Activated naive CD8-positive, alpha-beta T cell (primary cell): ENCODE data around the gene SLC13A5.
"Not testable (repeated sequence)": the region's sequence is repeated elsewhere in the genome, so short reads cannot be mapped to it uniquely, and the experiment has no call there.

Source experiments
- H3K27ac Mint-ChIP-seq: one replicate; pipeline ENCODE4 v1.8.0; 2021; ENCODE audit warnings: mixed read lengths
- H3K27me3 Mint-ChIP-seq: one replicate; pipeline ENCODE4 v1.8.0; 2021; ENCODE audit warnings: mixed read lengths
- H3K36me3 Mint-ChIP-seq: one replicate; pipeline ENCODE4 v1.8.0; 2021; ENCODE audit warnings: mixed read lengths
- H3K4me1 Mint-ChIP-seq: one replicate; pipeline ENCODE4 v1.8.0; 2021; ENCODE audit warnings: low read depth, mixed read lengths
- H3K4me3 Mint-ChIP-seq: one replicate; pipeline ENCODE4 v1.8.0; 2021; ENCODE audit warnings: mild to moderate bottlenecking, mixed read lengths
- H3K9me3 Mint-ChIP-seq: one replicate; pipeline ENCODE4 v1.8.0; 2021; ENCODE audit warnings: low read depth, mixed read lengths

Gene SLC13A5

DNA sequence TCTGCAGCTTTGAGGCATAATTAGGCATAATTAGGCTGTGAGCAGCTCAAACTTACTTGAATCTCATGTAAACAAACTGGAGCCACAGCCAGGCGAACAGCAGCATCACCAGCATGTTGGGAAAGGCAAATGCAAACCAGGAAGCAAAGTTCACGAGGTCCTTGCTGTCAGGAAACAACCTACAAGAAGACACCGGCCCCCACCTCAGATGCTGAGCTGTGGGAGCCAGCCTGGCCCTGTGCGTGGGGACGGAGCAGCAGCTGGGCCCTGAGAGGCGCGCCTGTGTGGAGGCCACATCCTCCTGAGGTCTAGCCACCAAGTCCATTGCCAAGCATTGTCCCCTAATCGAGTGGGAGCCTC lies 12.2 kb downstream of the SLC13A5 start:
- Mint-ChIP-seq H3K27me3 (peaks cover 2% of the 10 kb centered on the region), H3K4me3 (no peak overlapping the region), H3K36me3 (no peaks in the 10 kb centered on the region)

GRCh38 chr17:6699997-6700947 lies 12.9 kb downstream of the SLC13A5 start:
- H3K9me3 Mint-ChIP-seq, result no peaks in the 10 kb centered on the region
- H3K27ac Mint-ChIP-seq, result no peak overlapping the region
- no peaks in the 10 kb centered on the region for H3K36me3 Mint-ChIP-seq
- H3K4me3 Mint-ChIP-seq, result no peak overlapping the region
- peaks cover 2% of the 10 kb centered on the region for H3K27me3 Mint-ChIP-seq
- peaks cover 2% of the 10 kb centered on the region for H3K4me1 Mint-ChIP-seq

More for the DNA sequence above, 12.2 kb downstream of the SLC13A5 start:
- Mint-ChIP-seq H3K27ac (no peak overlapping the region), H3K9me3 (no peaks in the 10 kb centered on the region), H3K4me1 (peaks cover 2% of the 10 kb centered on the region)

DNA sequence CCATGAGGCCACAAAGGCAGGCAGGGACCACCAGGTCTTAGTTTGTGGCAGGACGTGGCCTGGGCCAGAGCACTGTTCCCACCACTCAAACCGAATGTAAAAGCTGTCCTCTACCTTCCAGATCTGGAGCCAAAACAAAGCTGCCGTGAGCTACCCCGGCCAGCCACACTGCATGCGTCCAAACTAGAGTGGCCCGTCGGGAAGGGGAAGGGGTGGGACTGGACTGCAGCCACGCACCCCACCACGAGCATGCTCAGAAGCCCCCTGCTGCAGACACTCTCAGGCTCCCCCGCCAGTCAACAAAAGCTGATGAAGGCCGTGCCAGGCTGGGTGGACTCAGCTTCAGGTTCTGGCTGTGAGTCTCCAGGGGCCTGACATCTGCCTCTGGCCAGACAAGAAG lies 15.2 kb downstream of the SLC13A5 start:
- H3K4me3 Mint-ChIP-seq, result no peak overlapping the region
- H3K9me3 Mint-ChIP-seq, result no peaks in the 10 kb centered on the region
- H3K4me1 Mint-ChIP-seq, result peaks cover 2% of the 10 kb centered on the region
- H3K27ac Mint-ChIP-seq, result no peak overlapping the region
- no peaks in the 10 kb centered on the region for H3K36me3 Mint-ChIP-seq
- peaks cover 6% of the 10 kb centered on the region for H3K27me3 Mint-ChIP-seq

DNA sequence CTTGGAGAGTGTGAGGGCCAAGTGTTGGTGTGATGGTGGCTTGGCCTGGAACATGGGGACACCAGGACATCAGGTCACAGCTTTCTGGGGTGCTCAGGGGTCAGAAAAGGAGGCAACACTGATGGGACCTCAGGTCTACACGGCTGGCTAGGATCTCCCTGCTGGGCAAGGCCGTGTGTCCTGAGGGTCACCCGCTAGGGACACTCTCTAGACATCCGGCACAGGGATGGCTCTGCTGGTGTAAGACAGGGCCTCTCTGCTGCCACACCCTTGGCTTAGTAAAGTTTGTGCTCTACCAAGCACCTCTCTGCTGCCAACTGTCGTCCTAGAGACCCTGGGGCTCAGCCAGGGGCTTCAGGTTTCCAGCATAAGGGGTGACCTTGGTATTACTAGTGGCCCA lies 16.3 kb downstream of the SLC13A5 start:
- no peaks in the 10 kb centered on the region for H3K9me3 Mint-ChIP-seq
- no peak overlapping the region for H3K4me3 Mint-ChIP-seq
- H3K27ac Mint-ChIP-seq, result no peak overlapping the region
- peaks cover 13% of the 10 kb centered on the region for H3K27me3 Mint-ChIP-seq
- no peaks in the 10 kb centered on the region for H3K4me1 Mint-ChIP-seq
- no peaks in the 10 kb centered on the region for H3K36me3 Mint-ChIP-seq

GRCh38 chr17:6695565-6695964 lies 17.6 kb downstream of the SLC13A5 start:
- Mint-ChIP-seq H3K9me3 (no peaks in the 10 kb centered on the region), H3K4me1 (no peaks in the 10 kb centered on the region), H3K36me3 (no peaks in the 10 kb centered on the region), H3K4me3 (no peak overlapping the region), H3K27me3 (peaks cover 16% of the 10 kb centered on the region), H3K27ac (no peak overlapping the region)

DNA sequence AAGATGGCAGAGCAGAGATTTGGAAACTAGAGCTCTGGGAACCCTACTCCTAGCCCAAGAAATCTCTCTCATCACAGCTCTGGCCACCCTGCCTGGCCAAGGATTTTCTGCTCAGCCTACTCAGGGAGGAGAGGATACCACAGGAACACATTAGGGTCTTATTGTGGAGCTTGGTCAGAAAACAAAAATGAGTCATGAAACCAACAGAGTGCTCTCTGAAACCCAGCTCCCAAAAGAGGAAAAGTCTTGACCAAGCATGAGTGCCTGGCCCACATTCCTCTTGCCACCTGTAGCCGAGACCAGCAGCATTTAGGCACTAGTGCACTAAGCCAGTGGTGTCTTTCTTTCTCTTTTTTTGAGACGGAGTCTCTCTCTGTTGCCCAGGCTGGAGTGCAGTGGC lies 18.1 kb downstream of the SLC13A5 start:
- Mint-ChIP-seq H3K4me3 (no peak overlapping the region), H3K27me3 (peaks cover 16% of the 10 kb centered on the region), H3K9me3 (no peaks in the 10 kb centered on the region), H3K36me3 (no peaks in the 10 kb centered on the region), H3K4me1 (no peaks in the 10 kb centered on the region), H3K27ac (no peak overlapping the region)

- not testable (repeated sequence) for H3K9me3 Mint-ChIP-seq, H3K4me3 Mint-ChIP-seq, H3K36me3 Mint-ChIP-seq, H3K27ac Mint-ChIP-seq, H3K4me1 Mint-ChIP-seq
- H3K27me3 Mint-ChIP-seq, result peaks cover 26% of the 10 kb centered on the region
These were observed 21.2 kb downstream of the SLC13A5 start for GRCh38 chr17:6691958-6692357.

- no peaks in the 10 kb centered on the region for H3K36me3 Mint-ChIP-seq
- H3K9me3 Mint-ChIP-seq, result no peaks in the 10 kb centered on the region
- H3K27me3 Mint-ChIP-seq, result peaks cover 27% of the 10 kb centered on the region
- no peak overlapping the region for H3K4me3 Mint-ChIP-seq
- no peak overlapping the region for H3K27ac Mint-ChIP-seq
- no peaks in the 10 kb centered on the region for H3K4me1 Mint-ChIP-seq
These were observed 21.6 kb downstream of the SLC13A5 start for GRCh38 chr17:6691546-6691945.

- H3K27me3 Mint-ChIP-seq, result peaks cover 31% of the 10 kb centered on the region
These were observed 22.5 kb downstream of the SLC13A5 start for GRCh38 chr17:6690641-6691040.

DNA sequence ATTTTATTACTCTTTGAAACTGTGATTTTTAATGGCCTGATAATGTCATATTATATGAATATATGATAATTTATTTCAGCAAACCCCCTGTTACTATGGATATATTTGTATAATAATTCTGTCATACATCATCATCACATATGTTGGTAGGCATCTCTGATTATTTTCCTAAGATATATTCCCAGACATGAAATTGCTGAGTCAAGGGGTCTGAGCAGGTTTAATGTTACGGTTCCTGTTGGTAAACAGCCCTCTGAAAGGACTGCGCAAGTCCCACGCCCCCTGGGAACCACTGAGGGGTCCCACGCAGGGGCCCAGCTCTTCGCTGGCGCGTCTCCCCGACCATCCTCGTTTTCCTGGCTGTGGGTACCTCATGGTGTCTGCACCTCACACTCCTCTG lies 24.2 kb downstream of the SLC13A5 start:
- Mint-ChIP-seq H3K27ac (no peak overlapping the region), H3K4me1 (no peaks in the 10 kb centered on the region), H3K27me3 (peaks cover 30% of the 10 kb centered on the region), H3K4me3 (no peak overlapping the region), H3K9me3 (no peaks in the 10 kb centered on the region), H3K36me3 (no peaks in the 10 kb centered on the region)

More at GRCh38 chr17:6690641-6691040, 22.5 kb downstream of the SLC13A5 start:
- H3K27ac Mint-ChIP-seq, result no peak overlapping the region
- H3K4me3 Mint-ChIP-seq, result no peak overlapping the region
- no peaks in the 10 kb centered on the region for H3K36me3 Mint-ChIP-seq
- no peaks in the 10 kb centered on the region for H3K4me1 Mint-ChIP-seq
- H3K9me3 Mint-ChIP-seq, result no peaks in the 10 kb centered on the region

DNA sequence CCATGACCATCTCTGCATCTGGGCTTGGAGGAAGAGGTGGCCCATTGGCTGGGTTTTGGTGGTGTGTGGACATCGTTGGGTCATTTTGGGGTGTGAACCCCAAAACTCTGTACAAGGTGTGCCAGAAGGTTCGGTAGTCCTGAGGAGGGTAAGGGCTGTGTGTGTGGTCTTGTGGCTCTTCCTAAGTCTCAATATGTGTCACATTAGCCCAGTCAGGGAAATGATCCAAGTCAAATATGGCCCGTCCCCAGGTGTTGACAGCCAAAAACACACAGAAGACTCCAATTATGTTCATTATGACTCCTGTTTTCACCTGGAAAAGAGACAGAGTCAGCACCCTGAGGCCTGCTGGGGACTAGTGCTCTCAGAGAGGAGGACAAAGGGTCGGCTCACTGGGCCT lies 27.1 kb downstream of the SLC13A5 start:
- Mint-ChIP-seq H3K4me1 (no peaks in the 10 kb centered on the region), H3K9me3 (no peaks in the 10 kb centered on the region), H3K36me3 (no peaks in the 10 kb centered on the region), H3K27me3 (peaks cover 26% of the 10 kb centered on the region), H3K4me3 (no peak overlapping the region), H3K27ac (no peak overlapping the region)

- Mint-ChIP-seq H3K36me3 (no peaks in the 10 kb centered on the region), H3K27me3 (peaks cover 27% of the 10 kb centered on the region), H3K27ac (no peak overlapping the region)
These were observed 28.0 kb downstream of the SLC13A5 start for GRCh38 chr17:6684881-6685767.

DNA sequence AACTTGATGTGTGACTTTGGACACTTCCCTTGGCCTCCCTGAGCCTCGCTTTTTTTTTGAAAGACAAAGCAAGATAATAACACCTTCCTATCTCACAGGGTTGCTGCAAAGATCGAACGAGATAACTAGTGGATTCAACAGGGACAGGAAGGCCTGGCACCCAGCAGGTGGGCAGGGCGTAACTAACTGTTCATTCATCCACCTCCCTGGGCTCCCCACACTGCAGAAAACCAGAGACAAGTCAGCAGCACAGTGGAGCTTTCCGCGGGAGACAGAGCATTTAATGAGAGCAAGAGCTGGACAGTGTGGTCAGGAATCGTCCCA lies 28.7 kb downstream of the SLC13A5 start:
- Mint-ChIP-seq H3K4me3 (no peak overlapping the region), H3K27me3 (peaks cover 29% of the 10 kb centered on the region), H3K9me3 (no peaks in the 10 kb centered on the region), H3K36me3 (no peaks in the 10 kb centered on the region), H3K4me1 (no peaks in the 10 kb centered on the region), H3K27ac (no peak overlapping the region)

More at GRCh38 chr17:6684881-6685767, 28.0 kb downstream of the SLC13A5 start:
- no peak overlapping the region for H3K4me3 Mint-ChIP-seq
- H3K4me1 Mint-ChIP-seq, result no peaks in the 10 kb centered on the region
- H3K9me3 Mint-ChIP-seq, result no peaks in the 10 kb centered on the region

GRCh38 chr17:6683730-6684459 lies 29.3 kb downstream of the SLC13A5 start:
- H3K27ac Mint-ChIP-seq, result no peak overlapping the region
- no peaks in the 10 kb centered on the region for H3K9me3 Mint-ChIP-seq
- no peak overlapping the region for H3K4me3 Mint-ChIP-seq
- no peaks in the 10 kb centered on the region for H3K36me3 Mint-ChIP-seq
- H3K27me3 Mint-ChIP-seq, result peaks cover 31% of the 10 kb centered on the region
- H3K4me1 Mint-ChIP-seq, result no peaks in the 10 kb centered on the region
